Breast epithelium (tissue), 3 donors: ENCODE data around the gene C10orf120.

Experiments used
- POLR2A ChIP-seq: fragments of 450-650 bp; IDR thresholded peaks from one replicate; pipeline ENCODE4 v1.6.1; 2016; ENCODE audit warnings: antibody characterized with exemption, mild to moderate bottlenecking, moderate library complexity
- POLR2AphosphoS5 ChIP-seq, 3 donors: sonication (generic); formaldehyde crosslinking; IDR thresholded peaks; one replicate each; pipeline ENCODE4 v1.6.1; 2017; ENCODE audit warnings: antibody characterized with exemption in 3 of 3

- no peak for TF ChIP-seq POLR2A
- TF ChIP-seq POLR2AphosphoS5 (IDR thresholded peaks at IDR 0.05), result no peak
These were observed 21.4 kb downstream of the C10orf120 start for GRCh38 chr10:122678266-122678665.
